Activated B cell treated with CpG ODN at 0.5 μM for 24 hours (primary cell): ENCODE data around the gene GUSB. TPM values are rescaled to one million over a fixed set of nuclear protein-coding genes. Genes with fewer than 3 reads are reported as not detected.

Experiments
- ATAC-seq: fragments of 200-7000 bp; cut with Tn5 transposase; one replicate; pipeline ENCODE4 v1.10.0; 2021; ENCODE audit warnings: low read depth, mild to moderate bottlenecking, moderate library complexity
- CTCF ChIA-PET: fragments of 350-600 bp; sonication (Branson Sonifier 250); formaldehyde crosslinking; loops from one replicate; lab custom pipeline; 2021; ENCODE audit warnings: antibody characterized with exemption; lab: Charles Lee
- POLR2A ChIA-PET: fragments of 350-600 bp; sonication (Branson Sonifier 250); formaldehyde crosslinking; loops from one replicate; lab custom pipeline; 2021; ENCODE audit warnings: antibody characterized with exemption; lab: Charles Lee
- DNase-seq: peaks from one replicate; pipeline ENCODE4 v3.0.0; 2022
- H3K27ac Mint-ChIP-seq: one replicate; pipeline ENCODE4 v1.8.0; 2020; ENCODE audit warnings: mixed read lengths
- H3K27me3 Mint-ChIP-seq: one replicate; pipeline ENCODE4 v1.8.0; 2021; ENCODE audit warnings: mixed read lengths
- H3K36me3 Mint-ChIP-seq: one replicate; pipeline ENCODE4 v1.8.0; 2021; ENCODE audit warnings: low read depth, mixed read lengths
- H3K4me1 Mint-ChIP-seq: one replicate; pipeline ENCODE4 v1.8.0; 2021; ENCODE audit warnings: mixed read lengths
- H3K4me3 Mint-ChIP-seq: one replicate; pipeline ENCODE4 v1.8.0; 2020; ENCODE audit warnings: mild to moderate bottlenecking, mixed read lengths
- H3K9me3 Mint-ChIP-seq: one replicate; pipeline ENCODE4 v1.8.0; 2020; ENCODE audit warnings: mixed read lengths
- intact Hi-C: fragments of 100-400 bp; cut with micrococcal nuclease; formaldehyde crosslinking; loops from one replicate; pipeline ENCODE4 v1.15.1; 2024
- total RNA-seq: library from RNA; stranded (reverse); gene quantifications from 2 replicates; pipeline ENCODE4 v1.2.3, GENCODE V29; 2022
- TF ChIP-seq, protein P1 (sequence below): fragments of 200-600 bp; IDR thresholded peaks from one replicate; pipeline ENCODE4 v1.8.0; 2022; ENCODE audit warnings: antibody characterized with exemption, mild to moderate bottlenecking

GUSB gene
- total RNA-seq, 1 donor from 2014 or later = 40.8 TPM

GRCh38 chr7:65962033-65962432 is 20.0 kb downstream of the GUSB start:
- ChIA-PET CTCF (no interaction called here), POLR2A (no interaction called here)
- intact Hi-C loops = no loop called here
- H3K36me3 Mint-ChIP-seq = peaks cover 84% of the 10 kb centered on the region
- no peaks in the 10 kb centered on the region for H3K9me3 Mint-ChIP-seq
- no peaks in the 10 kb centered on the region for H3K27me3 Mint-ChIP-seq
- TF ChIP-seq, protein P1, sequence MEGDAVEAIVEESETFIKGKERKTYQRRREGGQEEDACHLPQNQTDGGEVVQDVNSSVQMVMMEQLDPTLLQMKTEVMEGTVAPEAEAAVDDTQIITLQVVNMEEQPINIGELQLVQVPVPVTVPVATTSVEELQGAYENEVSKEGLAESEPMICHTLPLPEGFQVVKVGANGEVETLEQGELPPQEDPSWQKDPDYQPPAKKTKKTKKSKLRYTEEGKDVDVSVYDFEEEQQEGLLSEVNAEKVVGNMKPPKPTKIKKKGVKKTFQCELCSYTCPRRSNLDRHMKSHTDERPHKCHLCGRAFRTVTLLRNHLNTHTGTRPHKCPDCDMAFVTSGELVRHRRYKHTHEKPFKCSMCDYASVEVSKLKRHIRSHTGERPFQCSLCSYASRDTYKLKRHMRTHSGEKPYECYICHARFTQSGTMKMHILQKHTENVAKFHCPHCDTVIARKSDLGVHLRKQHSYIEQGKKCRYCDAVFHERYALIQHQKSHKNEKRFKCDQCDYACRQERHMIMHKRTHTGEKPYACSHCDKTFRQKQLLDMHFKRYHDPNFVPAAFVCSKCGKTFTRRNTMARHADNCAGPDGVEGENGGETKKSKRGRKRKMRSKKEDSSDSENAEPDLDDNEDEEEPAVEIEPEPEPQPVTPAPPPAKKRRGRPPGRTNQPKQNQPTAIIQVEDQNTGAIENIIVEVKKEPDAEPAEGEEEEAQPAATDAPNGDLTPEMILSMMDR = no peak
- DNase-seq (no peak), ATAC-seq (no peak)
- no peak overlapping the region for H3K27ac Mint-ChIP-seq
- no peak overlapping the region for H3K4me3 Mint-ChIP-seq
- no peaks in the 10 kb centered on the region for H3K4me1 Mint-ChIP-seq

- ChIA-PET POLR2A (no interaction called here), CTCF (no interaction called here)
- ATAC-seq (no peak), DNase-seq (no peak)
- Mint-ChIP-seq H3K4me3 (no peak overlapping the region), H3K9me3 (no peaks in the 10 kb centered on the region), H3K27me3 (no peaks in the 10 kb centered on the region), H3K27ac (no peak overlapping the region), H3K36me3 (peaks cover 87% of the 10 kb centered on the region), H3K4me1 (no peaks in the 10 kb centered on the region)
- intact Hi-C loops = no loop called here
- TF ChIP-seq, protein P1 = no peak
Observed at GRCh38 chr7:65960351-65961074, 21.5 kb downstream of the GUSB start.

DNA sequence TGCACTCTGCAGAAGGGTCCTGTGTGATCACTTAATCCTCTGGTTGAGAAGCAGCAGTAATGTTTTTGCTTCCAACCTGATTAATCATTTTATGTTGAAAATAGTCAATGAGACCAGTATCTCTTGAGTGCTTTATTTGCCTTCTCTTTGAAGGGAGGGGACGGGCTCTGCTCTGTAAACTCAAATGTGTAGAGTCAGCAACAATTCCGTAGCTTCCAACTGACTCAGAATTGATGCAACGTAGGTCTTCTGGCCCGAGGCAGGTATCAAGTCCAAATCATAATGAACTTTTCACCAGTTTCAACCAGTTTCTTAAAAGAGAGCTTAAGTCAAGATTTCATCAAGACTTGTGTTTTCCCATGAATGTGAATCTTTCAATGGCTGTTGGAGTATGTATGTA is 26.3 kb downstream of the GUSB start:
- no peak for ATAC-seq
- Mint-ChIP-seq H3K4me3 (no peak overlapping the region), H3K27ac (no peak overlapping the region), H3K36me3 (peaks cover 66% of the 10 kb centered on the region), H3K27me3 (no peaks in the 10 kb centered on the region), H3K9me3 (no peaks in the 10 kb centered on the region), H3K4me1 (no peaks in the 10 kb centered on the region)
- ChIA-PET CTCF (no interaction called here), POLR2A (no interaction called here)
- intact Hi-C loops = no loop called here
- no peak for DNase-seq
- TF ChIP-seq, protein P1 = no peak

GRCh38 chr7:65953890-65954450 is 28.0 kb downstream of the GUSB start:
- H3K27me3 Mint-ChIP-seq = no peaks in the 10 kb centered on the region
- no peak for ATAC-seq
- CTCF ChIA-PET = no interaction called here
- H3K4me1 Mint-ChIP-seq = no peaks in the 10 kb centered on the region
- POLR2A ChIA-PET = no interaction called here
- intact Hi-C loops = no loop called here
- TF ChIP-seq, protein P1 = no peak
- H3K36me3 Mint-ChIP-seq = peaks cover 49% of the 10 kb centered on the region
- DNase-seq = no peak
- H3K27ac Mint-ChIP-seq = no peak overlapping the region
- H3K9me3 Mint-ChIP-seq = no peaks in the 10 kb centered on the region
- no peak overlapping the region for H3K4me3 Mint-ChIP-seq

- DNase-seq (no peak), ATAC-seq (no peak)
- peaks cover 41% of the 10 kb centered on the region for H3K36me3 Mint-ChIP-seq
- no peak overlapping the region for H3K4me3 Mint-ChIP-seq
- H3K27ac Mint-ChIP-seq = no peak overlapping the region
- no peaks in the 10 kb centered on the region for H3K27me3 Mint-ChIP-seq
- ChIA-PET POLR2A (no interaction called here), CTCF (no interaction called here)
- intact Hi-C loops = no loop called here
- TF ChIP-seq, protein P1 = no peak
- no peaks in the 10 kb centered on the region for H3K4me1 Mint-ChIP-seq
- no peaks in the 10 kb centered on the region for H3K9me3 Mint-ChIP-seq
Observed at GRCh38 chr7:65953001-65953720, 28.9 kb downstream of the GUSB start.
